Activated naive CD8-positive, alpha-beta T cell treated with anti-CD3 and anti-CD28 coated beads, Interleukin-2, amount 10 ng/mL, durations not matched to agents 7 days and 5 days (primary cell): ENCODE data around the gene SURF2. TPM values are rescaled to one million over a fixed set of nuclear protein-coding genes. Genes with fewer than 3 reads are reported as not detected.

Experiments
- ATAC-seq: fragments of 150-1000 bp; cut with Tn5 transposase; one replicate; pipeline ENCODE4 v1.10.0; 2021; ENCODE audit warnings: low read depth, moderate library complexity
- POLR2A ChIA-PET: fragments of 350-600 bp; sonication (Branson Sonifier 250); formaldehyde crosslinking; loops from one replicate; lab custom pipeline; 2021; ENCODE audit warnings: antibody characterized with exemption; lab: Charles Lee
- DNase-seq: peaks from one replicate; pipeline ENCODE4 v3.0.0; 2021
- H3K27ac Mint-ChIP-seq: one replicate; pipeline ENCODE4 v1.8.0; 2022; ENCODE audit warnings: mild to moderate bottlenecking, mixed read lengths
- H3K27me3 Mint-ChIP-seq: one replicate; pipeline ENCODE4 v1.8.0; 2022; ENCODE audit warnings: mild to moderate bottlenecking, moderate library complexity, mixed read lengths
- H3K36me3 Mint-ChIP-seq: one replicate; pipeline ENCODE4 v1.8.0; 2021; ENCODE audit warnings: mild to moderate bottlenecking, mixed read lengths
- H3K4me1 Mint-ChIP-seq: one replicate; pipeline ENCODE4 v1.8.0; 2021; ENCODE audit warnings: mixed read lengths
- H3K4me3 Mint-ChIP-seq: one replicate; pipeline ENCODE4 v1.8.0; 2022; ENCODE audit warnings: mild to moderate bottlenecking, moderate library complexity, mixed read lengths
- H3K9me3 Mint-ChIP-seq: one replicate; pipeline ENCODE4 v1.8.0; 2021; ENCODE audit warnings: mixed read lengths
- total RNA-seq, 2 experiments: library from RNA; stranded (reverse); gene quantifications; one replicate each; pipeline ENCODE4 v1.2.3, GENCODE V29; 2021

The SURF2 gene
- total RNA-seq, 2 experiments from 2014 or later, result 16.2 to 17.0 TPM

- Mint-ChIP-seq H3K27ac (no peak overlapping the region), H3K36me3 (peaks cover 10% of the 10 kb centered on the region), H3K4me1 (peaks cover 26% of the 10 kb centered on the region), H3K9me3 (no peaks in the 10 kb centered on the region), H3K27me3 (peaks cover 3% of the 10 kb centered on the region), H3K4me3 (no peak overlapping the region)
- POLR2A ChIA-PET, result no interaction called here
- DNase-seq (no peak), ATAC-seq (no peak)
These were observed 21.4 kb downstream of the SURF2 start for GRCh38 chr9:133377721-133378216.

- H3K27ac Mint-ChIP-seq, result no peak overlapping the region
- H3K9me3 Mint-ChIP-seq, result no peaks in the 10 kb centered on the region
- POLR2A ChIA-PET, result interaction anchor here (0.7 to 1.4 kb wide), 2 partner anchors 11 to 22 kb away, joined by 3 to 4 read pairs; partner anchors contain the start of genes SURF1 and SURF2
- ATAC-seq (no peak), DNase-seq (no peak)
- H3K27me3 Mint-ChIP-seq, result peaks cover 3% of the 10 kb centered on the region
- H3K4me1 Mint-ChIP-seq, result peaks cover 20% of the 10 kb centered on the region
- H3K36me3 Mint-ChIP-seq, result peaks cover 6% of the 10 kb centered on the region
- no peak overlapping the region for H3K4me3 Mint-ChIP-seq
These were observed 22.1 kb downstream of the SURF2 start for GRCh38 chr9:133378408-133378962.

GRCh38 chr9:133379153-133380086 lies 23.1 kb downstream of the SURF2 start:
- POLR2A ChIA-PET, result interaction anchor here (0.7 to 1.4 kb wide), 2 partner anchors 10 to 23 kb away, joined by 3 to 4 read pairs; partner anchors contain the start of genes SURF1 and SURF2
- no peak overlapping the region for H3K27ac Mint-ChIP-seq

GRCh38 chr9:133380734-133381133 lies 24.4 kb downstream of the SURF2 start:
- Mint-ChIP-seq H3K4me3 (no peak overlapping the region), H3K36me3 (no peaks in the 10 kb centered on the region), H3K27ac (no peak overlapping the region)

More at GRCh38 chr9:133379153-133380086, 23.1 kb downstream of the SURF2 start:
- no peaks in the 10 kb centered on the region for H3K9me3 Mint-ChIP-seq
- ATAC-seq (no peak), DNase-seq (no peak)
- peaks cover 3% of the 10 kb centered on the region for H3K27me3 Mint-ChIP-seq
- no peak overlapping the region for H3K4me3 Mint-ChIP-seq
- H3K36me3 Mint-ChIP-seq, result peaks cover 6% of the 10 kb centered on the region
- H3K4me1 Mint-ChIP-seq, result peaks cover 16% of the 10 kb centered on the region

GRCh38 chr9:133382507-133383141 lies 26.3 kb downstream of the SURF2 start:
- DNase-seq (no peak), ATAC-seq (no peak)
- Mint-ChIP-seq H3K4me1 (peaks cover 10% of the 10 kb centered on the region), H3K36me3 (no peaks in the 10 kb centered on the region), H3K27ac (no peak overlapping the region), H3K4me3 (no peak overlapping the region), H3K9me3 (no peaks in the 10 kb centered on the region), H3K27me3 (no peaks in the 10 kb centered on the region)
- POLR2A ChIA-PET, result no interaction called here

More at GRCh38 chr9:133380734-133381133, 24.4 kb downstream of the SURF2 start:
- Mint-ChIP-seq H3K27me3 (peaks cover 3% of the 10 kb centered on the region), H3K9me3 (no peaks in the 10 kb centered on the region), H3K4me1 (peaks cover 14% of the 10 kb centered on the region)
- no peak for DNase-seq
- POLR2A ChIA-PET, result interaction anchor here (0.7 kb wide), 1 partner anchor 681 kb away, joined by 4 read pairs; no protein-coding TSS in a partner anchor
- ATAC-seq, result no peak

- no peaks in the 10 kb centered on the region for H3K36me3 Mint-ChIP-seq
- H3K27ac Mint-ChIP-seq, result no peak overlapping the region
- H3K9me3 Mint-ChIP-seq, result no peaks in the 10 kb centered on the region
- POLR2A ChIA-PET, result no interaction called here
- peaks cover 6% of the 10 kb centered on the region for H3K4me1 Mint-ChIP-seq
- H3K27me3 Mint-ChIP-seq, result no peaks in the 10 kb centered on the region
- H3K4me3 Mint-ChIP-seq, result no peak overlapping the region
- ATAC-seq, result no peak
- no peak for DNase-seq
These were observed 27.1 kb downstream of the SURF2 start for GRCh38 chr9:133383438-133383837.

GRCh38 chr9:133384736-133385321 lies 28.5 kb downstream of the SURF2 start:
- no peak for DNase-seq
- H3K9me3 Mint-ChIP-seq, result no peaks in the 10 kb centered on the region

GRCh38 chr9:133385452-133385851 lies 29.1 kb downstream of the SURF2 start:
- H3K4me3 Mint-ChIP-seq, result no peak overlapping the region
- H3K9me3 Mint-ChIP-seq, result no peaks in the 10 kb centered on the region
- ATAC-seq (no peak), DNase-seq (no peak)
- POLR2A ChIA-PET, result no interaction called here
- no peaks in the 10 kb centered on the region for H3K27me3 Mint-ChIP-seq
- H3K27ac Mint-ChIP-seq, result no peak overlapping the region
- no peaks in the 10 kb centered on the region for H3K36me3 Mint-ChIP-seq
- no peaks in the 10 kb centered on the region for H3K4me1 Mint-ChIP-seq

More at GRCh38 chr9:133384736-133385321, 28.5 kb downstream of the SURF2 start:
- no peak overlapping the region for H3K4me3 Mint-ChIP-seq
- POLR2A ChIA-PET, result no interaction called here
- no peaks in the 10 kb centered on the region for H3K36me3 Mint-ChIP-seq
- no peaks in the 10 kb centered on the region for H3K27me3 Mint-ChIP-seq
- H3K4me1 Mint-ChIP-seq, result no peaks in the 10 kb centered on the region
- ATAC-seq, result no peak
- H3K27ac Mint-ChIP-seq, result no peak overlapping the region

GRCh38 chr9:133386338-133386737 lies 30.0 kb downstream of the SURF2 start:
- POLR2A ChIA-PET, result interaction anchor here (1.0 kb wide), 1 partner anchor 11 kb away, joined by 3 read pairs; no protein-coding TSS in a partner anchor
- H3K27me3 Mint-ChIP-seq, result no peaks in the 10 kb centered on the region
- no peak overlapping the region for H3K4me3 Mint-ChIP-seq
- DNase-seq (no peak), ATAC-seq (no peak)
- no peaks in the 10 kb centered on the region for H3K36me3 Mint-ChIP-seq
- H3K27ac Mint-ChIP-seq, result no peak overlapping the region
- H3K9me3 Mint-ChIP-seq, result no peaks in the 10 kb centered on the region
- H3K4me1 Mint-ChIP-seq, result no peaks in the 10 kb centered on the region

GRCh38 chr9:133387680-133388079 lies 31.3 kb downstream of the SURF2 start:
- H3K4me1 Mint-ChIP-seq, result no peaks in the 10 kb centered on the region
- ATAC-seq (no peak), DNase-seq (no peak)
- H3K27ac Mint-ChIP-seq, result no peak overlapping the region
- no peak overlapping the region for H3K4me3 Mint-ChIP-seq
- no peaks in the 10 kb centered on the region for H3K27me3 Mint-ChIP-seq
- H3K9me3 Mint-ChIP-seq, result no peaks in the 10 kb centered on the region
- POLR2A ChIA-PET, result no interaction called here
- no peaks in the 10 kb centered on the region for H3K36me3 Mint-ChIP-seq

- no peaks in the 10 kb centered on the region for H3K9me3 Mint-ChIP-seq
- no peaks in the 10 kb centered on the region for H3K27me3 Mint-ChIP-seq
- no peak overlapping the region for H3K4me3 Mint-ChIP-seq
- no peak overlapping the region for H3K27ac Mint-ChIP-seq
- DNase-seq (no peak), ATAC-seq (no peak)
- no peaks in the 10 kb centered on the region for H3K36me3 Mint-ChIP-seq
- POLR2A ChIA-PET, result interaction anchor here (1.2 kb wide), 1 partner anchor 10 kb away, joined by 3 read pairs; no protein-coding TSS in a partner anchor
- no peaks in the 10 kb centered on the region for H3K4me1 Mint-ChIP-seq
These were observed 32.7 kb downstream of the SURF2 start for GRCh38 chr9:133389025-133389557.

- POLR2A ChIA-PET, result interaction anchor here (1.2 kb wide), 1 partner anchor 11 kb away, joined by 3 read pairs; no protein-coding TSS in a partner anchor
- H3K9me3 Mint-ChIP-seq, result no peaks in the 10 kb centered on the region
- no peaks in the 10 kb centered on the region for H3K4me1 Mint-ChIP-seq
- H3K27me3 Mint-ChIP-seq, result peaks cover 2% of the 10 kb centered on the region
- no peak overlapping the region for H3K27ac Mint-ChIP-seq
- DNase-seq (no peak), ATAC-seq (no peak)
- H3K36me3 Mint-ChIP-seq, result no peaks in the 10 kb centered on the region
- no peak overlapping the region for H3K4me3 Mint-ChIP-seq
These were observed 33.2 kb downstream of the SURF2 start for GRCh38 chr9:133389562-133389961.
